VCaP (cell line): ENCODE data around the gene PHETA2.
A peak's percentile ranks its signal among the peaks of the same experiment; 100 is the strongest.
"Not testable (repeated sequence)": the region's sequence is repeated elsewhere in the genome, so short reads cannot be mapped to it uniquely, and the experiment has no call there.

Experiments
- H3K27ac ChIP-seq: fragments of 450-650 bp; 2 replicates; pipeline ENCODE4 v1.5.1; 2017
- CTCF ChIP-seq: fragments of 450-650 bp; conservative IDR thresholded peaks from 2 replicates; pipeline ENCODE4 v1.5.1; 2017; ENCODE audit warnings: mild to moderate bottlenecking, moderate library complexity

PHETA2 gene

GRCh38 chr22:42090596-42091454, 16.8 kb downstream of the PHETA2 start, which contains the start of gene NDUFA6:
NDUFA6 (minus strand) TSS chr22:42090772; CDS start chr22:42090744, 28 bp downstream.
- peak within 1 kb of the TSS; percentile 95 for H3K27ac ChIP-seq
- TF ChIP-seq CTCF: peak; percentile 94

- TF ChIP-seq CTCF: no peak
- H3K27ac ChIP-seq: peak overlapping the region; percentile 95
Measured at GRCh38 chr22:42091455-42091782, 17.4 kb downstream of the PHETA2 start.

- no peak for TF ChIP-seq CTCF
- no peak overlapping the region for H3K27ac ChIP-seq
Measured at GRCh38 chr22:42101199-42101598, 27.2 kb downstream of the PHETA2 start.

GRCh38 chr22:42104332-42104860, 30.3 kb downstream of the PHETA2 start:
- H3K27ac ChIP-seq: not testable (repeated sequence)

GRCh38 chr22:42108848-42109247, 34.8 kb downstream of the PHETA2 start:
- TF ChIP-seq CTCF: no peak

GRCh38 chr22:42111798-42112197, 37.8 kb downstream of the PHETA2 start:
- TF ChIP-seq CTCF: no peak
- H3K27ac ChIP-seq: no peak overlapping the region

More at GRCh38 chr22:42108848-42109247, 34.8 kb downstream of the PHETA2 start:
- no peak overlapping the region for H3K27ac ChIP-seq

- TF ChIP-seq CTCF: peak; percentile 44
- H3K27ac ChIP-seq: not testable (repeated sequence)
Measured at GRCh38 chr22:42112793-42113192, 38.7 kb downstream of the PHETA2 start.

- no peak overlapping the region for H3K27ac ChIP-seq
- TF ChIP-seq CTCF: peak; percentile 37
Measured at GRCh38 chr22:42114721-42115120, 40.7 kb downstream of the PHETA2 start.

GRCh38 chr22:42115420-42115830, 41.4 kb downstream of the PHETA2 start:
- not testable (repeated sequence) for H3K27ac ChIP-seq
